HG03575 (cell line): ENCODE data around the gene AASDH.

Experiments
- ATAC-seq: cut with Tn5 transposase; IDR thresholded peaks from one replicate; pipeline ENCODE4 v1.9.1; 2021; ENCODE audit not compliant: unreplicated experiment, insufficient number of reproducible peaks, low FRiP score; ENCODE audit errors: extremely low read depth

AASDH gene

DNA sequence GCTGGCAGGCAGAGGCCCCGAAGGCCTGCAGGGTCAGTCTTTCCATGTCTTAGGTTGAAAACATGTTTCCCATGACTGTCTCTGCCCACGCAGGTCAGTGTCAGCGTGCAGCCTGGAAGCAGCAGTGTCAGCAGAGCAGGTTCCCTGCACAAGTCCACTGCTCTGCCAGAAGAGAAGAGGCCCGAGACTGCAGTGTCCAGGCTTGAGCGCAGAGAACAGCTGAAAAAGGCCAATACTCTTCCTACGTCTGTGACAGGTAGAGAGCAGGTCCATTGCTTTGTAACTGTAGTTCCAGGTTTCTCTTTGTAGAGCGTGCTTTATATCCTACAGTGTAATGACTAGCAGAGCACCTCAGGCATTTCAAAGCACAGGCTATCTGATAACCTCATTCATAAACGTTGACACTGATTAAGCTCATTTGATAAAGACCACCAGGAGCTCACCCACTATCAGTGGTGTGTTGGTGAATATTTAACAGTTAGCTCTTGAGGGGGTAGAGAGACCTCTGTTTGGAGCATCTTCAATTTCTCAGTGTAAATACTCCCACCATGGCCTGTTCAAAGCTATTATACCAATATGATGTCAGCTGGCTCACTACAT, 63.2 kb downstream of the AASDH start:
- ATAC-seq, result no peak

DNA sequence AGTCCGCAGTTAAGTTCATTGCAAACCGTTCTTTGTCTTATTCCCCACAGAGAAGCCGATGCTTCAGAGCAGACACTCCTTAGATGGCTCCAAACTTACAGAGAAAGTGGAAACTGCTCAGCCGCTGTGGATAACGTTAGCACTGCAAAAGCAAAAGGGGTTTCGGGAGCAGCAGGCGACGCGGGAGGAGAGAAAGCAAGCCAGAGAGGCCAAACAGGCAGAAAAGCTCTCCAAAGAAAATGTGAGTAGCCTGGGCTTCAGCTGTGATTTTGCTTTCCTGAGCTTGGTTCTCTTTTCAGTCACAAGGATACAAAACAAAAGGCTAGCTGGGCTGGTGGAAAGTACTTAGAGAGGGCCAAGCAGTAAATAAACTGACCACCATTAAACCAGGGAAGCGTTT, 64.0 kb downstream of the AASDH start:
- ATAC-seq, result no peak

DNA sequence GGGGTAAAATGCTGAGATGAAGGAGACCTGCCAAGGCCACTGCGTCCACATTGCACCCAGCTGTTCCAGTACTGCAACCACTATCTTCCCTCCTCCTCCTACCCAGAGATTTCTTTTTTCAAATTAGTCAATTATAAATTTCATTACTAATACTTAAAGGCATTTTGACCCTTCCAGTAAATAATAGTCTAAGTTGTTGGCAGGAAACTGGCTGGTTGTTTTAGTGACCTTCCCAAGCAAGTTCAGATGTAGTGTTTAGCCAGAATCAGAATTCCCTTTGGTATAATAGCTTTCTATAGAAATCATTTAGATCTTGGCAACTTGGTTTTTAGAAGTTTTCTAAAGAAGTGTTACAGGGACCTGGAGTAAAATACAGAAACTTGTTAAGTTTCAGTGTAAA, 66.0 kb downstream of the AASDH start:
- no peak for ATAC-seq

DNA sequence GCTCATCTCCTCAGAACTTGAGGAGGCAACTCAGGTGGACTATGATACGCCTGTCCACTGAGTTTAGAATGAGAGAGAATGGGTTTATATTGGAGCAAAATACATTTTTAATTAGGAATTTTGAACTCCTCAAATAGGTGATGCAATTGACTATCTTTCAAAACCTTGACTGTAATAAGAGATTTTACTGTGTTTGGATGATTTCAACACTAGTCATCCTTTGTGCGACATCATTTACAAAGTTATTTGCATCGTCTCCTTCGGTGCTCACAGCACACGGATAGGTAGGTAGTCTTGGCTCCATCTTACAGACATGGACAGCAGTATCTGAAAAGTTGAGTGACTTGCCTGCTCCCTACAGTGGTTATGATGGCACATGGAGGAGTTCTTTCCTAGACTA, 67.0 kb downstream of the AASDH start:
- ATAC-seq, result no peak

DNA sequence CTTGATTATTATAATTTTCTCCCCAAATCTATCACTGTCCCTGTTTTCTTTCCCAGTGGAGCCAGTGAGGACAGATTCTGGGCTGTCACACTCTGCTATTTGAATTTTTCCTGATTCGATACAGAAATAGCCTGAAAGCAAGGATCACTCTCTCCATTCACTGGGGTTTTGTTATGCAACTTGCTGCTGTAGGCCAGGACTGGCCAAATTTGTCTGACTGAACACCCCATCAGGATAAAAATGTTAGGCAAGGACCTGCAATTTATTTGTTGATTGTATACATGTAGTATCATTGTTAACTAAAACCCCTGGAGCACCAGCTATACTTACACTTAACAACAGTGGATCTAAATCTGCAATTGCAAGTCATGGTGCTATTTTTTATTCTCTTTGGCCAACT, 68.7 kb downstream of the AASDH start:
- no peak for ATAC-seq

DNA sequence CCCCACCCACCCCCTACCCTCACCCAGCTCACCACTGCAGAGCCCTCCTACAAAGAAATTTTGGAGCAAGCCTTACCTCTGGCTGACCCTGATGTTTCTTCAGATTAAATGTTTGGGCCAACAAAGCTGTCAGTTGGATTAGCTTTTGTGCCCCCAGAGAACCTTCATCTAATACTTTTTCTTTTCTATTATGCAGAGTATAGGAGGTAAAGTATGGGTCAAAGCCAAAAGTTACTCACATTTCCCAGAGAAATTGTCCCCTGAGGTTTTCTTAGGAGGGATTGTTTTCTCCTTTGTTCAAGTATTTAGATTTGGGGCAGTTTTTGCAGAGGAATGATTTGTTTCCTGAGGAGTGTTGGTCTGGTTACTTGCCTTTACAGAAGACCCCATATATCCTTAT, 69.5 kb downstream of the AASDH start:
- no peak for ATAC-seq

DNA sequence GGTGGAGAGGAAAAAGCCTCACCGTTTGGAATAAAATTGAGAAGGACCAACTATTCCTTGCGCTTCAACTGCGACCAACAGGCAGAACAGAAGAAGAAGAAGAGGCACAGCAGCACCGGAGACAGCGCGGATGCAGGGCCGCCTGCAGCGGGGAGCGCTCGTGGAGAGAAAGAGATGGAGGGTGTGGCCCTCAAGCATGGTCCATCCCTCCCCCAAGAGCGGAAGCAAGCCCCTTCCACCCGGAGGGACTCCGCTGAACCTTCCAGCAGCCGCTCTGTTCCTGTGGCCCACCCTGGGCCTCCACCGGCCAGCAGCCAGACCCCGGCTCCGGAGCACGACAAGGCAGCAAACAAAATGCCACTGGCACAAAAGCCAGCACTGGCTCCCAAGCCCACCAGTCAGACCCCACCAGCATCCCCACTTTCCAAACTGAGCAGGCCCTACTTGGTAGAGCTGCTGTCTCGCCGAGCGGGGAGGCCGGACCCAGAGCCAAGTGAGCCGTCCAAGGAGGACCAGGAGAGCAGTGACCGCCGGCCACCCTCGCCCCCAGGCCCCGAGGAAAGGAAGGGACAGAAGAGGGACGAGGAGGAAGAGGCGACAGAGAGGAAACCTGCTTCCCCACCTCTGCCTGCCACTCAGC, 71.2 kb downstream of the AASDH start:
- no peak for ATAC-seq

DNA sequence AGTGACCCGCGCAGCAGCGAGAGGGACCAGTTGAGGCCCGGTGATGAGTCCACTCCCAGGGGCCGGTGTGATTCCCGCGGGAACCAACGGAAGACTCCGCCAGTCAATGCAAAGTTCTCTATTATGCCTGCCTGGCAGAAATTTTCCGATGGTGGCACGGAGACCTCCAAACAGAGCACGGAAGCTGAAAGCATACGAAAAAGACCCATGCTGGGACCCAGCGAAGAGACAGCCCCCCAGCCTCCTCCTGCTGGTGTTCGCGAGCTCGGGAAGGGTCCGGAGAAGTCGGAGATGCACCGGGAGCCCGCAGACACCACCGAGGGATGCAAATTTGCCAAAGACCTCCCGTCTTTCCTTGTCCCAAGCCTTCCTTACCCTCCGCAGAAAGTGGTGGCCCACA, 71.7 kb downstream of the AASDH start:
- no peak for ATAC-seq

DNA sequence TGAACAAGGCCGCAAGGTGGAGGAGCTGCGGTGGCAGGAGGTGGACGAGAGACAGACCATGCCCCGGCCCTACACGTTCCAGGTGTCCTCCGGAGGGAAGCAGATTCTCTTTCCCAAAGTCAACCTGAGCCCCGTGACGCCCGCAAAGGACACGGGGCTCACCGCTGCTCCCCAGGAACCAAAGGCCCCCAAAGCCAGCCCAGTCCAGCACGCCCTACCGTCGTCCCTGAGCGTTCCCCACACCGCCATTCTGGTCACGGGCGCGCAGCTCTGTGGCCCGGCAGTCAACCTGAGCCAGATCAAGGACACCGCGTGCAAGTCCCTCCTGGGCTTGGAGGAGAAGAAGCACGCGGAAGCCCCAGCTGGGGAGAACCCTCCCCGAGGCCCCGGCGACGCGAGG, 72.2 kb downstream of the AASDH start:
- no peak for ATAC-seq

DNA sequence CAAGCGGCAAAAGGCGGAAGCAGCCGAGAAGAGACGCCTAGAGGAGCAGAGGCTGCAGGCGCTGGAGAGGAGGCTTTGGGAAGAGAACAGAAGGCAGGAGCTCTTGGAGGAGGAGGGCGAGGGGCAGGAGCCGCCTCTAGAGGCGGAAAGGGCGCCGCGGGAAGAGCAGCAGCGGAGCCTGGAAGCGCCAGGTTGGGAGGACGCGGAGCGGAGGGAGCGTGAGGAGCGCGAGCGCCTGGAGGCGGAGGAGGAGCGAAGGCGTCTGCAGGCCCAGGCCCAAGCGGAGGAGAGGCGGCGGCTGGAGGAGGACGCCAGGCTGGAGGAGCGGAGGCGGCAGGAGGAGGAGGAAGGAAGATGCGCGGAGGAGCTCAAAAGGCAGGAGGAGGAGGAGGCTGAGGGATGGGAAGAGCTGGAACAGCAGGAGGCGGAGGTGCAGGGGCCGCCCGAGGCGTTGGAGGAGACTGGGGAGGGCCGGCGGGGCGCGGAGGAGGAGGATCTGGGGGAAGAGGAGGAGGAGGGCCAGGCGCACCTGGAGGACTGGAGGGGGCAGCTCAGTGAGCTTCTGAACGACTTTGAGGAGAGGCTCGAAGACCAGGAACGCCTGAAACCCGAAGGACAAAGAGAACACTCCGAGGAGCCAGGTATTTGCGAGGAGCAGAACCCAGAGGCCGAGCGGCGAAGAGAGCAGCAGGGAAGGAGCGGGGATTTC, 72.9 kb downstream of the AASDH start:
- no peak for ATAC-seq

DNA sequence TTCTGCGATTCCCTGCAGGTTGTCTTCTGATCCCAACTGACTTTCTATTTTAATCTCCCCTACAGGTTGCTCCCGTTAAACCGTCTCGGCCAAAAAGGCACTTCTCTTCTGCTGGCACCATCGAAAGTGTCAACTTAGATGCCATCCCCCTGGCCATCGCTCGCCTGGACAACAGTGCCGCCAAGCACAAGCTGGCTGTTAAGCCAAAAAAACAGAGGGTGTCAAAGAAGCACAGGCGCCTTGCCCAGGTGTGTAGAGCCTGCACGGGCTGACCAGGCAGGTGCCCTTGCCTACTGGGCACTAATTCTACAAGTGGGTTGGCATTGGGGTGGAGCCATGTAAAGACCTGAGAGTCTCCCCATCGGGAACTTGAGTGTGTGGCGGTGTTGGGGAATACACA, 74.2 kb downstream of the AASDH start:
- ATAC-seq, result no peak

DNA sequence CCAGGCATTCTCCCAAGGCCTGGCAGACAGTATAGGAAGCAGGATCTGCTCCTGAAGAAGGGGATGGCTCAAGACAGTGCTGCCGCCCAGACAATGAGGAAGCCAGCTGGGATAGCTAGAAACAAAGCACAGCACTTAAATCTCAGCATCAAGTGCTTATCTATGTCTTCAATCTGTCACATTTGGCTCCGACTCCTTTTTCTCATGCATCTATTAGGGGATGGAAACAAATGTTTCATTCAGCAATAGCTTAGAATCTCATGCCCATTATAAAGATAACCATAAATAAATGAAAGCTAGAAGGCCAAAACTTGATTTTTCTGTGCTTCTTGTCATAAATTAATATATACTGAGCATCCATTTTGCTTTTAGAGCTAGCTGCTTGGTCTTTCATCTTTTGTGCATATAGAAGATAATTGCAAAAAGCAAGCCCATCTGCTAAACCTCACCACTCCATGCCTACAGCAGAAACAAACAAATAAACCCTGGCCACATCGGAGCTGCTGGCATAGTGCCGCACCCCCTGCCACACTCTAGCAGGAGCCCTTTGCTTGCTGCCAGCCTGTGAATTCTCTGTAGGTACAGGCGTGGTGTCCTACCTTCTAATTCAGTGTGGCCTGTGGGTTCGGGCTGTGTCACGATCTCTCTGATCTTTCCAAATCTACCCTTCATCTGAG, 75.9 kb downstream of the AASDH start:
- no peak for ATAC-seq

DNA sequence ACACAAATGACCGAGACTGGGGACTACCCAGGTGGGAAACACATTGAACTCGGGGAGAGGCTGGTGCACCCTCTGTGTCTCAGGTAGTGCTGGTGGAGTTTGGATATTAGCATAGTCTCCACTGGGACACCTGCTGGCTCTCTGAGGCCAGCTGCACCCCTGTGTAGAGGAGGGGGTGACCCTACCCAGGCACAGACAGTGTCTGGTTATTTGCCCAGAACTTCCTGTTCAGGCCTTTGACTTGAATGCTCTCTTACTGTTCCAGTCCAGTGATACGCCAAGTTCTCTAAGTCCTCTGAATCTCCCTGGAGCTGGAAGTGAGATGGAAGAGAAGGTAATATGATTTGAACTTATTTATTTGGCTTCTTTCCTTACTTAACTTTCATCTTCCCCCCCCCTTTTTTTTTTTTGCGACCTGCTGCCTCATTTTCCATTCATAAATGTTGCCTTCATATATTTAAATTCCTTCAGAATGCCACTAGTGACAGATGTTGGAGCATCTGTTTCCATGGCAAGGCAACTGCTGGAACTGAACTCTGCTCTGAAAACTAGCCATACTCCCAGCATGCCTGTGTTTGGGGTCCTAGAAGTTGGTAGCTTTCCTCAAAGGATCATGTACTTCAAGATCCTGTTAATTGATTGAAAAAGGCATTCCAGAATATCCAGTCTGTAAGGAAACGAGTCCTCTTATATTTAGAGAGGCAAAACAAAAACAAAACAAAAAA, 76.7 kb downstream of the AASDH start:
- no peak for ATAC-seq

DNA sequence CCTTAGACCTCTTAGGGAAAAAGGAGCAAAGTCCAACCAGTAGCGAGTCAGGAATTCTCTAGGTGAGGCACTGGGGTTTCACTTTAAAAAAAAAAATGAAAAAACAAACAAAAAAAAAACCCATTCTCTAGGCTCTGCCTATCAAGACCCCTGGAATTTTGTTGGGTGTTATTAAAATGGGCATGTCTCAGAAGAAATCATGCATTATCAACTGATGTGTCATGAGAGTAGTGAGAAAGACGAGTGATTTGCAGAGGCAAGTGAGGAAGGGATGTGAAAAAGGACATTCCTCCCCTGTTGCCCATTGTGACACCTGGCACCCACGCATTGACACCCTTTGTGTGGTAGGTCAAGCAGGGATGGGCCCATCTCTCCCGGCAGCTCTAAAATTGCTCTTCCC, 78.9 kb downstream of the AASDH start:
- no peak for ATAC-seq

DNA sequence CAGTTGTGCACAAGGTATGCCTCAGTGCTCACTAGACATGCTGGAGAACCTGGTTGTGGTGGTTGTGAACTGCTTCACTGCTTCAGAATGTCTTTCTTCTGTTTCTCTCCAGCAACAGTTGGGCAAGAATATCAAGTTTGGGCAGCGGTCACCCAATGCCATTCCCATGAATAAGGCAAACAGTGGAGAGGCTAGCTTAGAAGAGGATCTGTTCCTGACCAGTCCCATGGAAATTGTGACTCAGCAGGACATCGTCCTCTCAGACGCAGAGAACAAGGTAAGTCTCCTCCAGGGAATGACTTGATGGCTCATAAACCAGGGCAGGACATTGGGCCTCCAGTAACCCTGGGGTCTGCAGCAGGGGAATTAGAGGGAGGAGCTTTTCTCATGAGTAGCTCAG, 79.9 kb downstream of the AASDH start:
- ATAC-seq, result no peak

DNA sequence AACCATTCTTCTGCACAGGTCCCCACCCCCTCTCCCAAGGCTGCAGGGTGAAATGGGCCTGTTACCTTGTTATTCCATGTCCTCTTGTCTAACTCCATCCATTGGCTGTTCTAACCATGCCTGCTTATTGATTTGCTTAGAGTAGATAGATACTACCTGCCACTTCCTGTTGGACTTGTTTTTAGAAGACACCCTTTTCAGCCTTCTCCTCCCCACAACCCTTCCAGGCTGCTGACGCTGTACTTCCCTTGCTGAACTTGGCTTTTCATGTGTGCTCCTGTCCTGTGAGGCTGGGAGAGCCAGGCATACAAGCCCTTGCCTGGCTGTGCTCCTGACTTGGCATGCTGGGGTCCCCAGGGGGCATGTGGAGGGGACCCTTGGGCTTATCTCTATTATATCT, 81.9 kb downstream of the AASDH start:
- ATAC-seq, result no peak

DNA sequence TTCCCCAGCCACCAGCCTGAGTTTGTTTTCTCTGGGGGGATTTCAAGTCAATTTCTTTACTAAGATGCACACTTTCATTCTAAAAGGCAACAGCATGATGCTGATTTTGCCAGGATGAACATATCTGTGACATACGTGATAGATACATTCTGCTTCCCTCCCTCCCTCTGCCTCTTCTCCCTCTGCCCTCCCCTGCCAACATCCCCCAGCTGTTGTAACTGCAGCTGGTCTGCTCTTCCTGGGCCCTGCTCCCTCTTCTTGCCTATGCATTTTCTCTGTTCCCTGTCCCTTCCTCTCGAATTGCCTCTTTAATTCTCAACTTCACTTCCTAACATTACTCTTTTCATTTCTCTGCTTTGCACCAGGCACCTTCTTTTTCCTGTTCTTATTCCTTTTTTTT, 83.4 kb downstream of the AASDH start:
- ATAC-seq, result no peak

DNA sequence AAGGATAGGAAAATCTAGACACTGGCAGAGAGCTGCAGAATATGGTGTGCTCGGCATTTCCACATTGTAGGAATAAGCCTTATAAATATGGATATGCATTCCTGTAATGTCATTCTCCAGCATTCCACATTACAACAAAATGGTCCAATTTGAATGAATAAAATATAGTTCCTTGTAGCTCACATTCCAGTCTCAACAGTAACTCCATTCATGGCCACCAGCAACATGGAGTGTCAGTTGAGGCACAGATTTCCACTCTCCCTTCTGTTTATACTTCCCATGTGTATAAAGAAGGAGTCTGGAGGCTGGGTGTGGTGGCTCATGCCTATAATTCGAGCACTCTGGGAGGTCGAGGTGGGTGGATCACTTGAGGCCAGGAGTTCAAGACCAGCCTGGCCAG, 84.5 kb downstream of the AASDH start:
- ATAC-seq, result no peak

DNA sequence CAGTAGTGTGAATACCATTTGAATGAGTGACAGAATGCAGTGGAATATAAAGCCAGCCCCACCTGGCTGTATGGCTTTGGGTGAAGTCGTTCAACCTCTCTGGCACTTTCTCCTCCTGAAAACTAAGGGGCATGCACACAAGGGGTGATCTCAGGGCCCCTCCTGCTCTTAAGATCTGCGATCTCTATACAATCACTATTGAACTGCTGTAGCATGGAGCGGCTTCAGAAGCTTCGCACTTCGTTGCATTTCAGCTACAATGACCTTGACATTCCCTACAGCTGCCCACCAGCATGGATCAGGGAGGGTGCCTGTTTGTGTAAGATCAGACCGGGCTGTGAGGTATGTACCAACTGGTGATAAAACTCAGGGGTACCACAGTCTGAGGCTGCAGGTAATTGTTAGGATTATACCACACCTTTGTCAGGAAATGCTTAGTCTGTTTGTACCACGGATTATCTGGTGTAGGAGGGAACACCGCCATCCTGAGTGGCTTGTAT, 85.2 kb downstream of the AASDH start:
- ATAC-seq, result no peak
